DND-41 (cell line): ENCODE measurements around the gene THSD4.

Experiments used
- ATAC-seq: fragments of 200-7000 bp; cut with Tn5 transposase; 3 replicates; pipeline ENCODE4 v1.9.1; 2021; ENCODE audit warnings: low read depth; ENCODE audit not compliant: insufficient read depth
- DNase-seq: peaks from one replicate; pipeline ENCODE4 v3.0.0-alpha.2; 2020
- H2AFZ ChIP-seq: 2 replicates; pipeline ENCODE4 v1.6.0; 2012; ENCODE audit warnings: low read depth, low read length
- H3K27ac ChIP-seq: 2 replicates; pipeline ENCODE4 v1.5.1; 2012; ENCODE audit warnings: low read length, inconsistent platforms
- H3K27me3 ChIP-seq: fragments of 200-600 bp; sonication (generic); 2 replicates; pipeline ENCODE4 v1.6.0; 2012; ENCODE audit warnings: low read length, mild to moderate bottlenecking, inconsistent platforms; ENCODE audit not compliant: insufficient read depth, poor library complexity
- H3K36me3 ChIP-seq: 2 replicates; pipeline ENCODE4 v1.5.1; 2012; ENCODE audit warnings: low read length, inconsistent platforms; ENCODE audit not compliant: insufficient read depth
- H3K4me1 ChIP-seq: 2 replicates; pipeline ENCODE4 v1.5.1; 2012; ENCODE audit warnings: mild to moderate bottlenecking, low read length; ENCODE audit not compliant: insufficient read depth
- H3K4me2 ChIP-seq: 2 replicates; pipeline ENCODE4 v1.6.0; 2012; ENCODE audit warnings: mild to moderate bottlenecking, moderate library complexity, low read length, inconsistent platforms; ENCODE audit not compliant: insufficient read depth
- H3K4me3 ChIP-seq, 2 experiments: fragments of 200-600 bp in 1 of 2; shearing (Covaris generic) in 1 of 2; 2 replicates each; pipeline ENCODE4 v1.5.1; 2012 to 2016; ENCODE audit warnings: inconsistent platforms in 2 of 2, low read length in 2 of 2, mild to moderate bottlenecking in 2 of 2, low read depth in 1 of 2, moderate library complexity in 1 of 2
- H3K79me2 ChIP-seq: 2 replicates; pipeline ENCODE4 v1.6.0; 2012; ENCODE audit warnings: low read length, inconsistent platforms; ENCODE audit not compliant: insufficient read depth
- H3K9ac ChIP-seq: 2 replicates; pipeline ENCODE4 v1.6.0; 2012; ENCODE audit warnings: low read depth, mild to moderate bottlenecking, inconsistent platforms, low read length, moderate library complexity
- H3K9me3 ChIP-seq: 2 replicates; pipeline ENCODE4 v1.5.1; 2012; ENCODE audit warnings: low read length, moderate library complexity, mild to moderate bottlenecking, inconsistent platforms; ENCODE audit not compliant: insufficient read depth, severe bottlenecking
- H4K20me1 ChIP-seq: 2 replicates; pipeline ENCODE4 v1.6.0; 2012; ENCODE audit warnings: low read length; ENCODE audit not compliant: insufficient read depth
- CTCF ChIP-seq: IDR thresholded peaks from 2 replicates; pipeline ENCODE4 v1.5.1; 2012; ENCODE audit warnings: borderline replicate concordance, low read length, moderate library complexity, mild to moderate bottlenecking; ENCODE audit not compliant: poor library complexity, severe bottlenecking; ENCODE audit errors: extremely low read depth
- EZH2 ChIP-seq: IDR thresholded peaks from 3 replicates; pipeline ENCODE4 v1.6.1; 2012; ENCODE audit warnings: borderline replicate concordance, low read depth, mild to moderate bottlenecking, moderate library complexity, low read length, inconsistent platforms; ENCODE audit not compliant: severe bottlenecking

THSD4 gene

GRCh38 chr15:71118881-71119632, 3.8 kb downstream of the THSD4 start:
- no peak for DNase-seq
- no peak overlapping the region for H3K9ac ChIP-seq
- H3K79me2 ChIP-seq = no peaks in the 10 kb centered on the region
- no peaks in the 10 kb centered on the region for H3K4me1 ChIP-seq
- H3K27ac ChIP-seq = no peak overlapping the region
- H3K9me3 ChIP-seq = no peaks in the 10 kb centered on the region
- H3K27me3 ChIP-seq = peaks cover 2% of the 10 kb centered on the region
- no peak overlapping the region for H2AFZ ChIP-seq
- no peak for ATAC-seq
- no peak overlapping the region for H3K4me3 ChIP-seq
- TF ChIP-seq EZH2 = no peak
- no peak for TF ChIP-seq CTCF
- no peak overlapping the region for H3K4me2 ChIP-seq
- no peaks in the 10 kb centered on the region for H3K36me3 ChIP-seq
- no peaks in the 10 kb centered on the region for H4K20me1 ChIP-seq

- Histone ChIP-seq H3K4me2 (no peak overlapping the region), H2AFZ (no peak overlapping the region), H3K79me2 (no peaks in the 10 kb centered on the region), H3K9ac (no peak overlapping the region), H3K9me3 (no peaks in the 10 kb centered on the region), H3K4me3 (no peak overlapping the region), H4K20me1 (no peaks in the 10 kb centered on the region), H3K36me3 (no peaks in the 10 kb centered on the region), H3K4me1 (no peaks in the 10 kb centered on the region), H3K27ac (no peak overlapping the region), H3K27me3 (peaks cover 2% of the 10 kb centered on the region)
- ATAC-seq = no peak
- TF ChIP-seq CTCF = no peak
- no peak for TF ChIP-seq EZH2
- no peak for DNase-seq
These were observed 5.2 kb downstream of the THSD4 start for GRCh38 chr15:71120428-71120944.

GRCh38 chr15:71121442-71121841, 6.2 kb downstream of the THSD4 start:
- Histone ChIP-seq H3K4me3 (no peak overlapping the region), H3K79me2 (no peaks in the 10 kb centered on the region), H3K9ac (no peak overlapping the region), H3K4me2 (no peak overlapping the region), H3K27ac (no peak overlapping the region), H4K20me1 (no peaks in the 10 kb centered on the region), H3K36me3 (no peaks in the 10 kb centered on the region), H3K4me1 (no peaks in the 10 kb centered on the region), H3K27me3 (peaks cover 2% of the 10 kb centered on the region), H2AFZ (no peak overlapping the region), H3K9me3 (no peaks in the 10 kb centered on the region)
- TF ChIP-seq CTCF = no peak
- TF ChIP-seq EZH2 = no peak
- ATAC-seq = no peak
- DNase-seq = no peak
